NB4 (cell line): ENCODE results near the gene TXNDC2.
"Not testable (repeated sequence)": the region's sequence is repeated elsewhere in the genome, so short reads cannot be mapped to it uniquely, and the experiment has no call there.

Source experiments
- DNase-seq: peaks from one replicate; pipeline ENCODE4 v3.0.0; 2010; ENCODE audit warnings: low read depth
- H3K4me3 ChIP-seq: one replicate; pipeline ENCODE4 v1.5.1; 2011; ENCODE audit warnings: mild to moderate bottlenecking, low read depth, low read length, moderate library complexity
- MYC ChIP-seq: IDR thresholded peaks from 2 replicates; pipeline ENCODE4 v1.6.1; 2011; ENCODE audit warnings: low read depth, low read length
- POLR2A ChIP-seq: IDR thresholded peaks from 2 replicates; pipeline ENCODE4 v1.6.1; 2011; ENCODE audit warnings: mild to moderate bottlenecking; ENCODE audit not compliant: insufficient read length; ENCODE audit errors: extremely low read depth
- TF ChIP-seq, protein P1 (sequence below): IDR thresholded peaks from 2 replicates; pipeline ENCODE4 v1.6.1; 2011; ENCODE audit warnings: low read depth, low read length
- TF ChIP-seq, protein P2 (sequence below): IDR thresholded peaks from one replicate; pipeline ENCODE4 v1.5.1; 2012; ENCODE audit warnings: low read depth, low read length

Gene TXNDC2

DNA sequence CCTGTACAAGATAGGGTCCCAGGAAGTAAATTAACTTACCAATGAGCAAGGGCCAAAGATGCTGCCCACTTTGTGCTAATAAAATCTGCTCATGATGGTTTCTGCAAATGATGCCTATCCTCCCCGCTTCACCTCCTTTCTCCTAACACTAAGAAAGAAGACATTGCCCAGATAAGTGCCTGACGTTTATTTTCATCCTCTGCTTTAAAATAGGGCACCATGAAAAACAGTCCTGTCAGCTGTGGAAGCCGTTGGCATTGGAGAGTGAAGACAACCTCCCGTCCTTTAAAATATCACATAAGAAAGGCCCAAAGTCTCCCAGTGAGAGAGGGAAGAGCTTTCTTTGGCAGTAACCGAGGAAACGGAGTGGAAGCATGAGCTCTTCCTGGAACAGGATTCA is 1.7 kb upstream of the TXNDC2 start:
- TF ChIP-seq MYC: no peak
- TF ChIP-seq POLR2A: no peak
- TF ChIP-seq, protein P1, sequence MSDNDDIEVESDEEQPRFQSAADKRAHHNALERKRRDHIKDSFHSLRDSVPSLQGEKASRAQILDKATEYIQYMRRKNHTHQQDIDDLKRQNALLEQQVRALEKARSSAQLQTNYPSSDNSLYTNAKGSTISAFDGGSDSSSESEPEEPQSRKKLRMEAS: no peak
- TF ChIP-seq, protein P2, sequence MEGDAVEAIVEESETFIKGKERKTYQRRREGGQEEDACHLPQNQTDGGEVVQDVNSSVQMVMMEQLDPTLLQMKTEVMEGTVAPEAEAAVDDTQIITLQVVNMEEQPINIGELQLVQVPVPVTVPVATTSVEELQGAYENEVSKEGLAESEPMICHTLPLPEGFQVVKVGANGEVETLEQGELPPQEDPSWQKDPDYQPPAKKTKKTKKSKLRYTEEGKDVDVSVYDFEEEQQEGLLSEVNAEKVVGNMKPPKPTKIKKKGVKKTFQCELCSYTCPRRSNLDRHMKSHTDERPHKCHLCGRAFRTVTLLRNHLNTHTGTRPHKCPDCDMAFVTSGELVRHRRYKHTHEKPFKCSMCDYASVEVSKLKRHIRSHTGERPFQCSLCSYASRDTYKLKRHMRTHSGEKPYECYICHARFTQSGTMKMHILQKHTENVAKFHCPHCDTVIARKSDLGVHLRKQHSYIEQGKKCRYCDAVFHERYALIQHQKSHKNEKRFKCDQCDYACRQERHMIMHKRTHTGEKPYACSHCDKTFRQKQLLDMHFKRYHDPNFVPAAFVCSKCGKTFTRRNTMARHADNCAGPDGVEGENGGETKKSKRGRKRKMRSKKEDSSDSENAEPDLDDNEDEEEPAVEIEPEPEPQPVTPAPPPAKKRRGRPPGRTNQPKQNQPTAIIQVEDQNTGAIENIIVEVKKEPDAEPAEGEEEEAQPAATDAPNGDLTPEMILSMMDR: no peak
- DNase-seq: no peak
- H3K4me3 ChIP-seq: no peak overlapping the region

DNA sequence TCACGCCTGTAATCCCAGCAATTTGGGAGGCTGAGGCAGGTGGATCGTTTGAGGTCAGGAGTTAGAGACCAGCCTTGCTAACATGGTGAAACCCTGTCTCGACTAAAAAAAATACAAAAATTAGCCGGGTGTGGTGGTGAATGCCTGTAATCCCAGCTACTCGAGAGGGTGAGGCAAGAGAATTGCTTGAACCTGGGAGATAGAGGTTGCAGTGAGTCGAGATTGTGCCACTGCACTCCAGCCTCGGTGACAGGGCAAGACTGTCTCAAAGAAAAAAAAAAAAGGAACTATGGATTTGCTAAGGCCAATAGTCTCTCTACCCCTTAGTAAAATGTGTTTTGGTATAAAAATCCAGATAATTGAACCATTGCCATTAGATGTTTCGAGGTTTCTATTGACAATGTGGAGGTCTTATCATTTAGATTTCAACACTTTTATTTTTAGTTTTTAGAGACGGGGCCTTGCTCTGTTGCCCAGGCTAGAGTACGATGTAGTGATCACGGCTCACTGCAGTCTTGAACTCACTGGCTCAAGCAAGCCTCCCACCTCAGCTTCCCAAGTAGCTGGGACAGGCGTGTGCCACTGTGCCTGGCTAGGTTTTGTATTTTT is 1.1 kb upstream of the TXNDC2 start:
- no peak for DNase-seq
- H3K4me3 ChIP-seq: no peak overlapping the region
- TF ChIP-seq POLR2A (no peak), MYC (no peak)
- TF ChIP-seq, protein P2: no peak
- TF ChIP-seq, protein P1: no peak

DNA sequence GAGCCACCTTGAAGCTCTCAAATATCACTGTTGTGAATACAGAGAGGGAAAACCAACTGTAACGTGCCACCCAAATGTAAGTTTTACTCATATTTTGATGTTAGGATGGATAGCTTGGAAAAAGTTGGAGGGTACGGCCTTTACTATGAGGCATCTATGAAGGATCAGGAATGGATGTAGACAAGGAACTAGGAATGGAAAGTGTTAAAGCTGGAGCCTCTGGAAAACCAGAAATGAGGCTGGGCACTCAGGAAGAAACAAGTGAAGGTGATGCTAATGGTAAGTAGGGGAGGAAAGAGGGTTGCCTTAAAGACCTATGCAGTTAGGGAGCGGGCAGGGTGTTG is 204 bp downstream of the TXNDC2 start:
- no peak for DNase-seq
- H3K4me3 ChIP-seq: no peak overlapping the region
- no peak for TF ChIP-seq MYC
- TF ChIP-seq, protein P1: no peak

DNA sequence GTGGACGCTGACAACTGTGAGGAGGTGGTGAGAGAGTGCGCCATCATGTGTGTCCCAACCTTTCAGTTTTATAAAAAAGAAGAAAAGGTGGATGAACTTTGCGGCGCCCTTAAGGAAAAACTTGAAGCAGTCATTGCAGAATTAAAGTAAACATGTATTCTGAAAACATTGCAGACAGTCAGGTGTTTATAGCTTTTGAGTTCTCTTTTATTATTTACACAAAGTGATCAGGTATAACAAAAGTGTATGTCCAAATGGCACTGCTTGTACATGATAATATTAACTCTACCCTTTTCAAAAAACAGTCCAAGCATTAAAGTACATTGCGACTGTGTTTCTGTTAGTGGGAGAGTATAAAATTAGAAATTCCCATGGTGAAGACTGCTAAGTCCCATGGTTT is 2.2 kb downstream of the TXNDC2 start:
- DNase-seq: no peak
- TF ChIP-seq, protein P1: no peak
- H3K4me3 ChIP-seq: no peak overlapping the region

DNA sequence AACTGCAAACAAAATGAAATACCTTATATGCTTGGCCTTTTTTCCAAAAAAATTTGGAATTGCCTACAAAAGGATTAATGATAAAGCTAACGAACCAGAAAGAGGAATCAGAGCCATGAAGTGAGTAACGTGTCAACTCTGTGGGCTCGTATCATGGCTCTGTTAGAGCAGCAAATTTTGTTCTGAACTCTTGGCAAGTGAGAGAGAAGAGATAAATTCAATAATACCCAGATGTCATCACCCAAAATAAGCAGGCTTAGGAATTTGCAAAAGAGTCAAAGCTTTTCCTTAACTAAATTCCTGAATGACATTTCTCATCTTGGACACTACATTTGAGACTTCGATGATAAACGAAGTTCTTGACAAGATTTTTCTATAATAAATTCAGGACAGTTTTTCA is 4.4 kb downstream of the TXNDC2 start:
- DNase-seq: no peak
- TF ChIP-seq, protein P1: no peak
- TF ChIP-seq MYC (no peak), POLR2A (no peak)
- TF ChIP-seq, protein P2: no peak
- H3K4me3 ChIP-seq: no peak overlapping the region

DNA sequence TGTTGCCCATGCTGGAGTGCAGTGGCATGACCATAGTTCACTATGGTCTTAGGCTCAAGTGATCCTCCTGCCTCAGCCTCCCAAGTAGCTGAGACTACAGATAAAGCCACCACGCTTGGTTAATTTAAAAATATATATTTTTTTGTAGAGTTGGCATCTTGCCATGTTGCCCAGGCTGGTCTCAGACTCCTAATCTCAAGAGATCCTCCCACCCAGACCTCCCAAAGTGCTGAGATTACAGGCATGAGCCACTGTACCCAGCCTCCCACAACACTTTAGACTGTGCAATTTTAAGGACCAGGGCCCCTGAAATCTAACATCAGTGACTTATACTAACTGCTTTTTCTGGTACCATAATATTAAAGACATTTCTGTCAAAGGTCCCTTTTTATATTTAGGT is 5.2 kb downstream of the TXNDC2 start:
- no peak for DNase-seq
- no peak overlapping the region for H3K4me3 ChIP-seq
- no peak for TF ChIP-seq POLR2A
- TF ChIP-seq, protein P2: no peak
- TF ChIP-seq, protein P1: no peak
- TF ChIP-seq MYC: no peak

DNA sequence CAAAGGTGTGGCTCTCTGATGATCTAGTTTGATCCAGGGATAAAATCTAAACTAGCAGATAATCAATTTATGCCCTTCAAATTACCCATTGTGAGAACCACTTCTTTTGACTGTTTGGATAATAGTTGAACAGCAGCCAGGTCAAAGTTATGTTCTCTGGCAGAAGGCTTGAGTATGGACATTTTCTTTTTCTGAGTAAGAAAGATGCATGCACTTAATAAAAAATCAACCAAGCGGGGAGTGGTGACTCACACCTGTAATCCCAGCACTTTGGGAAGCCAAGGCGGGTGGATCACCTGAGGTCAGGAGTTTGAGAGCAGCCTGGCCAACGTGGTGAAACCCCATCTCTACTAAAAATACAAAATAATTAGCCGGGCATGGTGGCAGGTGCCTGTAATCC is 5.7 kb downstream of the TXNDC2 start:
- not testable (repeated sequence) for DNase-seq, H3K4me3 ChIP-seq
